HG03565 (cell line): ENCODE data around the gene ZNRF3.

Experiments
- ATAC-seq: cut with Tn5 transposase; IDR thresholded peaks from one replicate; pipeline ENCODE4 v1.9.1; 2021; ENCODE audit warnings: mild to moderate bottlenecking, moderate library complexity; ENCODE audit not compliant: unreplicated experiment

The ZNRF3 gene

GRCh38 chr22:28949788-28950187 is 66.4 kb downstream of the ZNRF3 start:
- ATAC-seq = no peak

- no peak for ATAC-seq
Observed at GRCh38 chr22:28950617-28951411, 67.4 kb downstream of the ZNRF3 start.

GRCh38 chr22:28951530-28951929 is 68.2 kb downstream of the ZNRF3 start:
- no peak for ATAC-seq

- no peak for ATAC-seq
Observed at GRCh38 chr22:28951969-28952521, 68.7 kb downstream of the ZNRF3 start.

GRCh38 chr22:28952857-28953256 is 69.5 kb downstream of the ZNRF3 start:
- no peak for ATAC-seq

GRCh38 chr22:28953403-28953802 is 70.0 kb downstream of the ZNRF3 start:
- no peak for ATAC-seq

- ATAC-seq = no peak
Observed at GRCh38 chr22:28953976-28954880, 70.9 kb downstream of the ZNRF3 start.

GRCh38 chr22:28955817-28956216 is 72.4 kb downstream of the ZNRF3 start:
- no peak for ATAC-seq

GRCh38 chr22:28956506-28956905 is 73.1 kb downstream of the ZNRF3 start:
- no peak for ATAC-seq

- no peak for ATAC-seq
Observed at GRCh38 chr22:28958611-28959010, 75.2 kb downstream of the ZNRF3 start.

GRCh38 chr22:28962042-28962554 is 78.7 kb downstream of the ZNRF3 start:
- ATAC-seq = no peak

- no peak for ATAC-seq
Observed at GRCh38 chr22:28963362-28963761, 80.0 kb downstream of the ZNRF3 start.

GRCh38 chr22:28967163-28967665 is 83.8 kb downstream of the ZNRF3 start:
- no peak for ATAC-seq

GRCh38 chr22:28967969-28968368 is 84.6 kb downstream of the ZNRF3 start:
- no peak for ATAC-seq

- ATAC-seq = no peak
Observed at GRCh38 chr22:28969401-28970168, 86.2 kb downstream of the ZNRF3 start.

- ATAC-seq = no peak
Observed at GRCh38 chr22:28973352-28973751, 90.0 kb downstream of the ZNRF3 start.

- no peak for ATAC-seq
Observed at GRCh38 chr22:28977060-28977459, 93.7 kb downstream of the ZNRF3 start.

GRCh38 chr22:28977481-28977971 is 94.2 kb downstream of the ZNRF3 start:
- no peak for ATAC-seq

- no peak for ATAC-seq
Observed at GRCh38 chr22:28978158-28978557, 94.8 kb downstream of the ZNRF3 start.
